NCI-H774 (cell line): ENCODE results near the gene CYP26C1.

Experiments
- DNase-seq: peaks from one replicate; lab custom pipeline; 2025; lab: John Stamatoyannopoulos, UW

The CYP26C1 gene, protein sequence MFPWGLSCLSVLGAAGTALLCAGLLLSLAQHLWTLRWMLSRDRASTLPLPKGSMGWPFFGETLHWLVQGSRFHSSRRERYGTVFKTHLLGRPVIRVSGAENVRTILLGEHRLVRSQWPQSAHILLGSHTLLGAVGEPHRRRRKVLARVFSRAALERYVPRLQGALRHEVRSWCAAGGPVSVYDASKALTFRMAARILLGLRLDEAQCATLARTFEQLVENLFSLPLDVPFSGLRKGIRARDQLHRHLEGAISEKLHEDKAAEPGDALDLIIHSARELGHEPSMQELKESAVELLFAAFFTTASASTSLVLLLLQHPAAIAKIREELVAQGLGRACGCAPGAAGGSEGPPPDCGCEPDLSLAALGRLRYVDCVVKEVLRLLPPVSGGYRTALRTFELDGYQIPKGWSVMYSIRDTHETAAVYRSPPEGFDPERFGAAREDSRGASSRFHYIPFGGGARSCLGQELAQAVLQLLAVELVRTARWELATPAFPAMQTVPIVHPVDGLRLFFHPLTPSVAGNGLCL

DNA sequence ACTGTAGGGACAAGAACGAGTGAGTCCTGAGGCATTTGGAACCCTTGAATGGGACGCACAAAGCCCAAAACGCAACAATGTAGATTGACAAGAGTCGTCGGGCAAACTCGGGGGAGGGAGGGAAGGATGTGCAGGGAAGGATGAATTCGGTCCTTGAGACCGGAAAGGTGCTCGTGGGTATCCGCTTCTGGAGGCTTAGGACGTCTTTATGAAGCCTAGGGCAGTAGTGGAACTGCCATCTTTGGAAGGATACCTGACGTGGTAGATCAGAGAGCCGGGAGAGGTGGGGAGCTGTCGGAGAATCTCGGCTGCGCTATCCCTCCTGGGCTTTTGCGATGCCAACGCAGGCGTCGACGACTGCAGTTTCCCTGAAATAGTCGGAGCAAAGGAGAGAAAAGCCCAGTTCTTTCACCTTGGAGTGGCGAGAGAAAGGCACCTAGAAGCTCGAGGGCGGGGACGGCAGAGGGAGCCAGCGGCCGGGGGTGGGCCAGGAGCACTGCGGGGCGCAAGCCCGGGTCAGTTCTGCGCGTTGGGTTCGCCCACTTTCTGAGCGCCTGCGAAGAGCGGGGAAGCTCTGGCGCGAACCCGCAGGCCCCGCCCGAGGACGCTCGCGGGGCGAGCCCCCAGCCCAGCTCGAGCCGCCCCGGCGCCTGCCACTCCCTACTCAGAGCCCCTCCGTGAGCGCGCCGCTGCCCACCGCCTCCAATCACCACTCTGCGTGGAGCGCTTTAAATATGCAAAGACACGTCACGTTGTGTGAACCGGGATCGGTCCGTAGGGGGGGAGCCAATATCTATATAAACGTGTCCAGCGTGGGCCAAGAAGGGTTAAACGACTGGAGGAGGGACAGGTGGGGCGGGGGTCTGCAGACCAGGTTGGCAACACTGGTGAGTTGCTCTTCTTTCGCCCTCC is at the start of gene CYP26C1:
TSS of gene CYP26C1 (plus strand) at position 824 of the 912 bp plus-strand sequence. CDS start 466 bp downstream, outside the sequence.
- no peak for DNase-seq

DNA sequence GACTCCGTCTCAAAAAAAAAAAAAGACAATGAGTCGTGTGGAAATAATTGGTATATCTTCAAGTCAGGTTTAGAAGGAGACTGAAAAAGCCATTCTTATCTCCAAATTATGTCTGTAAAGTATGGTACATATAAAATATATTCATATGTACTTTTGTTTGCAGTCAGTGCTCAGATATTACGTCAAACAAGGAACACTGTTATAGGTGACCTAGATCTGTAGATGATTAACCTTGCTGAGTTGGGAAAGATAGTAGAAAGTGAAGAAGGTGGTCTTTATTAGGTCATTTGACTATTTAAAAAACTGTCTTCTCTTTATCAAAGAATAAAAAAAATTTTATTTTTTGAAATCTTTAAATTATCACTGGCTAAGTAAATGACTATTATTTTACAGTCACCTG is 44.9 kb upstream of the CYP26C1 start:
- DNase-seq, result no peak

DNA sequence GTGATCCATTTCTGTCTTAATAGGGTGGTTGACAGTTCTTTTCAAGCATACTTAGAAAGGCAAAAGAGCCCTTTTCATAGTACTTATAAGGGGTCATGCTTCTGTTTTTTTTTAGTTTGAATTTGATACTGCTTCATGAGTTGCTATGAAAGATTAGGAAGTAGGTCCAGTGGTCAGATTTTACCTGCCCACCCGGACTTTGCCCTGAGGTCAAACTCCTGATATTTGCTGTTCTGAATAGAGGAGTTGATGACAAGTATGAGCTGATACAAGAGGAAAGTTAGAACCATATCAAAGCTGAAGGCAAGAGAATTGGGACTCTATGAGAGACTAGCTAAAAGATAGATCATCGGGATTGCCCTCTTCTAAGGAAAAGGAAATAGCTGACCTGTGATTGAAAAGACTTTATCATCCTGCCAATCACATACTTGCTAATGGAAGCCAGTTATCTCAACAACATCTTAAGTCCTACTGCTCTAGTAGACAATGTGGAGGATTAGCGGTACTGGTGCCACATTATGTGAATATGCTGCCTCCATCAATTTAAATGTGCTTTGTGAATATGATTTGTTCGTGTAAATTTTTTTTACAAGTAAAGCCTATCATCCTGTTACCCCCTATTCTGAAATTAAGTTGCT is 37.5 kb upstream of the CYP26C1 start:
- DNase-seq, result no peak

DNA sequence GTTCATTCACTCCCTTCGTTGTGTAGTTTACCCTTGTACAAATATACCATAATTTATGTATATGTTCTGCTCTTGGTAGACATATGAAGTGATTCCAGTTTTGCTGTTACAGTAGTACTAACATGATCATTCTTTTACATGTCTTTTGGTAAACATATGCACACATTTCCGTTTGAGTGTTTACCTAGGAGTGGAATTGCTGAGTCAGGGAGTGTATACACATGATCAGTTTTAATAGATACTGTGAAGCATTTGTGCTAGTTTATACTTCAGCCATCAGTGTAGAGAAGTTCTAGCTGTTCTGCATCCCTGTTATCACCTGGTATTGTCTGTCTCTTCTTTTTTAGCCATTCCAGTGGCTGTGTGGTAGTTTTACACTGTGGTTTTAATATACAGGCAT is 34.5 kb upstream of the CYP26C1 start:
- no peak for DNase-seq

DNA sequence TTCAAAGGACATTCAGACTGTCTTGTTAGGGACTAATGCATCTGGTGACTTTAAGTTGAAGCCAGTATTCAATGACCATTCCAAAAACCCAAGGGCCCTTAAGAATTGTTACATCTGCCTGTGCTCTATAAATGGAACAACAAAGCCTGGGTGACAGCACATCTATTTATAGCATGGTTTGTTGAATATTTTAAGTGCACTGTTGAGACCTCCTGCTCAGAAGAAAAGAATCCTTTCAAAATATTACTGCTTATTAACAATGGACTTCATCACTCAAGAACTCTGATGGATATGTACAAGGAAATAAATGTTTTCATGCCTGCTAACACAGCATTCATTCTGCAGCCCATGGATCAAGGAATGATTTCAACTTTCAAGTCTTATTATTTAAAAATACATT is 33.1 kb upstream of the CYP26C1 start:
- no peak for DNase-seq

DNA sequence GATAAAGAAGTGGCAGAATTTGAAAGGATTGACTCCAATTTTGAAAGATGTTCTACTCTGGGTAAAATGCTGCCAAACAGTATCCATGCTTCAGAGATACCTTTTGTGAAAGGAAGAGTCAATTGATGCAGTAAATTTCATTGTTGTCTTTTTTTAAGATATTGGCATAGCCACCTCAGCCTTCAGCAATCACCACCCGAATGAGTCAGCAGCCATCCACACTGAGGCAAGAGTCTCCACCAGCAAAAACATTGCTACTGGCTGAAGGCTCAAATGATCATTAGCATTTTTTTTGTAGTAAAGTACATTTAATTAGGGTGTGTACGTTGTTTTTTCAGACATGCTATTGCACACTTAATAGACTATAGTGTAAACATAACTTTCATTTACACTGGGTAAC is 31.7 kb upstream of the CYP26C1 start:
- no peak for DNase-seq

DNA sequence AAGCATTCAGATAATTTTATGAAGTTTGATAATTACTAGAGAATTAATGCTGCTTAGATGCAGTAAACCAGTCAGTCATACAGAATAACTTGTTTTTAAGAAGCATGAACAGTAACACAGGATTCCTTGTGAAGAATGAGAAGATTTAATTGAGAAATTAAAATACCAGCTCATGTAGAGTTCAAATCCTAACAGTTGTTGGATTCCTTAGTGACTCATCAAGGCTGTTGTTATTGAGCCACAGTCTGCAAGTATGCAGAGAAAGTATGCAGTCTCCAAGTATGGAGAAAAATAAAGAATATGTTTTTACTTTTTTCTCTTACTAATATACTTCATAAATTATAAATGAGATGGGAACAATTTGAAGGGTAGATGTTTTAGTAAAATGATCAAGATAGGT is 30.2 kb upstream of the CYP26C1 start:
- no peak for DNase-seq

DNA sequence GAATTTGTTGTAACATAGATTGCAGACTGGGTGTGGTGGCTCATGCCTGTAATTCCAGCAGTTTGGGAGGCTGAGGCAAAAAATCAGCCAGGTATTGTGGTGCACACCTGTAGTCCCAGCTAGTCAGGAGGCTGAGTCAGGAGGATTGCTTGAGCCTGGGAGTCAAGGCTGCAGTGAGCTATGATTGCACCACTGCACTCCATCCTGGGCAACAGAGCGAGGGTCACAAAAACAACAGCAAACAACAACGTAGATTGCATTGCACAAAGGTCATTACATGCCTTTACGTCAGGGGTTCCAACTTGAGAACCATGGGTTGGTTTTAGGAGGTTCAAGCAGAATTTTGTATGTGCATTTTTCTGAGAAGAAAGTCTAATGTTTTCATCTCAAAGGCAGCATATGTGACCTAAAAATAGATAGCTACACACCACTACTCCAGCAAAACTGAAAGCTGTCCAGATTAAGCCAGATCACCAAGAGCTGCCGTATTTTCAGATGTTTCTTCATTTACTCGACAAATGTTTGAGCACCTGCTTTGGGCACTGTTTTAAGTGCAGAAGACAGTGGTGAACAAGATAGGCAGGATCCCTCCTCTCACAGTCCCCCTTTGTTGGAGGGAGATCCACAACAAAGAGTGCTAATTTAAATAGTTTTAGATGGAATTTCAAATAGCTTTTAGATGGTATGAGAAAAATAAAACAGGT is 28.3 kb upstream of the CYP26C1 start:
- DNase-seq, result no peak

DNA sequence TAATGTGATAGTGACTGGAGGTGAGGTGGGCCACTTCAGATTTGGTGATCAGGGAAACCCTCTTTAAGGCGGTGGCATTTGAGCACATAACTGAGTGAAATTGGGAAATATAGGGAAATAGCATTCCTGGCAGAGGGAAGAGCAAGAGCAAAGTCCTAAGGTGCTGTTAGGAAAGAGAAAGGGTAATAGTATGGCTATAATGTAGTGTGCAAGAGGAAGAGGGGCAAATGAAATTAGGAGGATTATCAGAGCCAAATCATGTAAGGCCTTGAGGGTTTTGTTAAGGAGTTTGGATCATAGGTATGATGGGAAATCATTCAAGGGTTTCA is 27.8 kb upstream of the CYP26C1 start:
- DNase-seq, result no peak

DNA sequence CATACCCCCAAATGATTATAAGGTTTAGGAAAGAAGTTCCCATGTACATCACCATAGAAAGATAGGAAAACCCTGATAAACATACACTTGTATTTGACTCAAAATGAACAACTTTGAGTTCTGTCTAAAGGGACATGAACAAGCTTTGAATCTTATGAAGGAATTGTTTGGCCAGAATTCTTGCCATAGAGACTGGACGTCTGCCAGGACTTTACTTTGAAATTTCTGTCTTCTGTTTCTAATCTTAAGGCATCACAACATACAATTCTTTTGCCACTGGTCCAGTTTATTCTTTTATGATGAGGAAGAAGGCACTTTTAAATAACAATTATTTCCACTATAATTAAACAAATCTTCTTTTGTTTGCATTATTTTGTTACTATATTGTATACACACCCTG is 26.2 kb upstream of the CYP26C1 start:
- no peak for DNase-seq

DNA sequence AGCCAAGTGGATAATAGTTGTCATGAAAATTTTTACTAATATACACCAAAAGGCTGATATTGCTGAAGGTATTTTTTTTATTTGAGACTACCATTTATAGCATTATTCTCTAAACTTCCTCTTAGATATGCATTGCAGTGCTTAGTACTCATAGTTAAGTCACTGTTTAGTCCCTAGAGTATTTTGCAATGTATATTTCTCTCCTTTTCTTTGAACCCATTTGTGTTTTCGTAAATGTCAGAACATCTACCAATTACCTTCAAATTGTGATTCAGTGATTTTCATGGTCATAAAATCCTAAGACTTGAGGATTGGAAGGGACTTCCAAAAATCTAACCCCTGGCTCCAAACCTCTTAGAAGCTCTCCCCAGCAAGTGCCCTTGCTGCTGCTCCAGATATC is 21.5 kb upstream of the CYP26C1 start:
- DNase-seq, result no peak

DNA sequence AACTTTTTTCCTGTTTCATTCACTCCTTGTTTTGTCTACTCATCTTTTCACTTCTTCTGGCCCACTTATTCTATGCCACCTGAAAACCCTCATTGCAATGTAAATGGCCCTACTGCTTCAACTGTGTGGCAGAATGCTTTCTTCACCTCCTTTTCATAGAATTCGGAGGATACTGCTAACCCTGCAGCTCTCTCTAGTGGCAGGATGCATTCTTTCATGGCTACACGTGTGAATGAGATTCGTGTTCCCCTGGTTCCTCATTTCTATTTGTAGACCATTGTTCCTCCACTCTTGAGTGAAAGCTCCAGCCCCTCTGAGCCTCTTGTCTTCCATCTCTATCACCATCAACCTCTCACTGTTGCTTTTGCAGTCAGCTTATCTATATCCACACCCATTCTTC is 20.9 kb upstream of the CYP26C1 start:
- no peak for DNase-seq

DNA sequence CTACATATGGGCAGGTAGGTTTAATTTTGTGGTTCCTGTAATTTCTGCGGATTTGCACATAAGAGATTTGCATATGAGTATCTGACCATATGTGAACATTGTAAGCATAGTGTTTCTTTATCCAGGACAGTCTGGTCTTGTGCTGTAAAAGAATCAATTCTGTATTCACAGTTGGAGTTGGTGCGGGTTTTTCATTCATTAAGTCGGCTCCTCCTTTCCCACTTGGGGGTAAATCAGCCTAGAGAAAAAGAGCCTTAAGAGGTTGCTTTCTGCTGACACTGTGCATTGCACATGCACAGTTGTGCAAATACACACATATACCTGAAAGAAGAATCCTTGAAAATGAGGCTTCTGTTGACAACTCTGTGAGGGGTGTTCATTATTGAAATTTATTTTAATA is 6.1 kb upstream of the CYP26C1 start:
- no peak for DNase-seq

DNA sequence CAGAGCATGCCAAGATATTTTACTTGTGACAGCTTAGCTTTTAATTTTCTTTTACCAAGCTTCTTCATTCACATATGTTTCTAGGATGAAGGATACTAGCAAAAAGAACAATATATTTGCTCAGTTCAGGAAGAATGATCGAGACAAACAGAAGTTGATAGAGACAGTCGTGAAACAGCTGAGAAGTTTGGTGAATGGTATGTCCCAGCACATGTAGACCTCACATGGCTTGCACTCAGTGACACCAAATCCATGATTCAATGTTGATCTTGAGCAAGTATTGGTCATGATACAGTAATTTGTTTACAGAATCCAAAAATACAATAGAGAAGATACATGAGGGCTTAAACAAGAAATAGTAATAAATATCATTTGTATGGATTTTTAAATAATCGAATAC is 2.5 kb upstream of the CYP26C1 start:
- no peak for DNase-seq

DNA sequence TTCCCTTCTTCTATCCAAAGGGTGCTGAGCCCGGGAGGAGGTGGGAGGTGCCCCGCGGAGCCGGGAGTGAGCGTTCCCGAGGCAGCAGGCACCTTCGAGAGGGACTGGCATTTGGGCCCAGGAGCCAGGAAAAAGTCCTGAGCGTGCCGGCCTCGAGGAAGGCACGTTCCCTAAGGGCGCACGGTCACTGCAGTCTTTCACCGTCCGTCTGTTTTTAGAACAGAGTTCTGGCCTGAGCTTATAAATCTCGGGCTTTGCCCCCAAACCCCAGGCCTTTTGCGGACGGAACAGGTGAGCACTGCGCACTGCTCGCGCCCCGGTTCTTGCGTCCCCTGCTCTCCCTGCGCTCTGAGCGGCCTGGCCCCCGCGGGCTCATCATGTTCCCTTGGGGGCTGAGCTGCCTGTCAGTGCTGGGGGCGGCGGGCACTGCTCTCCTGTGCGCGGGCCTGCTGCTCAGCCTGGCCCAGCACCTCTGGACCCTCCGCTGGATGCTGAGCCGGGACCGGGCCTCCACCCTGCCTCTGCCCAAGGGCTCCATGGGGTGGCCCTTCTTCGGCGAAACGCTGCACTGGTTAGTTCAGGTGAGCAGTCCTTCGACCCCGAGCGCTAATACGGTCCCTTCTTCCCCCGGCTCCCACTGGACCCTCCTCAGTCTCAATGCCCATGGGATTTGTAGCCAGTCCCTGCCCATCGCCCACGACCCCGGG is 442 bp downstream of the CYP26C1 start:
- no peak for DNase-seq

DNA sequence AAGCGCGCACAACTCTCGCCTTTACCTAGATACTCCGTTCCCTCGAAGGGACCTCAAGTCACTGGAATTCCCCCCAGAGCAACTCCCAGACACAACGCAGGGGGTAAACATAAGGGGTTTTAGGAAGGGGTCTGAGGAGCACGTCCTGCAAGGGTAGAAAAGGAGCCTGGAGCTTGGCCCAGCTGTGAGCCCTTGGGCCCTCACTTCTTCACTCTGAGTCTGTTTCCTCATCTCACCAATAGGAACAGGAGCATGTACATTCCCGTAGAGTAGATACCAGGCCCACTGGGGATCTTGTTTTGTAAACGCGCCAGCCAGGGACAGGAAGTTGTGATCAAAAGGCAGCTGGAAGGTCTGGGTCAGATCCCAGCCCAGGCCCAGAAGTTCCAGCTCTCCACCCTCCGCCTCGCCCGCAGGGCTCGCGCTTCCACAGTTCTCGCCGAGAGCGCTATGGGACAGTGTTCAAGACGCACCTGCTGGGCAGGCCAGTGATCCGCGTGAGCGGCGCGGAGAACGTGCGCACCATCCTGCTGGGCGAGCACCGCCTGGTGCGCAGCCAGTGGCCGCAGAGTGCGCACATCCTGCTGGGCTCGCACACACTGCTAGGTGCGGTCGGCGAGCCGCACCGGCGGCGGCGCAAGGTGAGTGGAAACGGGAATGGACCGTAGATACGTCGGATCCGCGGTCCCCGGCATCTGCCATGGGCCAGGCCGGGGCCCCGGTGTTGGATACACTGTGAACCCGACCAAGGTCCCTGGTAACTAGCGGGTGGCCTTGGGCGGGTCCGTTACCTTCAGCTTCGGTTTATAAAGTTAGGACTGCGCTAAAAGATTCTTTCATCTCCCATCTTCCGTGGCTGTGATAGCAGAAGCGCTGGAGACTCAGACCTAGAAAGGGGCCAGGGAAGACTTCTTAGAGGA is 1.3 kb downstream of the CYP26C1 start:
- DNase-seq, result no peak

DNA sequence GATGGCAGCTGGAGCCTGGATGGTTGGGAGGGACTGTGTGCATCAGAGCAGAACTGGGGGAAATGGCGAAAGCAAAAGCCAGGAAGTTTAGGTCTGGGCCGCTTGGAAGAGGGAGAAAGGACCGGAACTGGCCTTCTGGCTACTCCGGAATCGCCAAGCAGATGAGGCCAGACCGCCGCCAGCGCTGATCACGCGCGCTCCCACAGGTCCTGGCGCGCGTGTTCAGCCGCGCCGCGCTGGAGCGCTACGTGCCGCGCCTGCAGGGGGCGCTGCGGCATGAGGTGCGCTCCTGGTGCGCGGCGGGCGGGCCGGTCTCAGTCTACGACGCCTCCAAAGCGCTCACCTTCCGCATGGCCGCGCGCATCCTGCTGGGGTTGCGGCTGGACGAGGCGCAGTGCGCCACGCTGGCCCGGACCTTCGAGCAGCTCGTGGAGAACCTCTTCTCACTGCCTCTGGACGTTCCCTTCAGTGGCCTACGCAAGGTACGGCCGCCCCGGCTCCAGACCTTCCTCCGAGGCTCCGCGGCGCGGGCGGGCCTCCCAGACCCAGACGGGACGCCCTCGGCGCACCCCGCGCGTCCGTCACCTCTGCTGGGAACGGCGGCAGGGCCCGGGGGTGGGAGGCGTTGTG is 2.0 kb downstream of the CYP26C1 start:
- DNase-seq, result no peak

DNA sequence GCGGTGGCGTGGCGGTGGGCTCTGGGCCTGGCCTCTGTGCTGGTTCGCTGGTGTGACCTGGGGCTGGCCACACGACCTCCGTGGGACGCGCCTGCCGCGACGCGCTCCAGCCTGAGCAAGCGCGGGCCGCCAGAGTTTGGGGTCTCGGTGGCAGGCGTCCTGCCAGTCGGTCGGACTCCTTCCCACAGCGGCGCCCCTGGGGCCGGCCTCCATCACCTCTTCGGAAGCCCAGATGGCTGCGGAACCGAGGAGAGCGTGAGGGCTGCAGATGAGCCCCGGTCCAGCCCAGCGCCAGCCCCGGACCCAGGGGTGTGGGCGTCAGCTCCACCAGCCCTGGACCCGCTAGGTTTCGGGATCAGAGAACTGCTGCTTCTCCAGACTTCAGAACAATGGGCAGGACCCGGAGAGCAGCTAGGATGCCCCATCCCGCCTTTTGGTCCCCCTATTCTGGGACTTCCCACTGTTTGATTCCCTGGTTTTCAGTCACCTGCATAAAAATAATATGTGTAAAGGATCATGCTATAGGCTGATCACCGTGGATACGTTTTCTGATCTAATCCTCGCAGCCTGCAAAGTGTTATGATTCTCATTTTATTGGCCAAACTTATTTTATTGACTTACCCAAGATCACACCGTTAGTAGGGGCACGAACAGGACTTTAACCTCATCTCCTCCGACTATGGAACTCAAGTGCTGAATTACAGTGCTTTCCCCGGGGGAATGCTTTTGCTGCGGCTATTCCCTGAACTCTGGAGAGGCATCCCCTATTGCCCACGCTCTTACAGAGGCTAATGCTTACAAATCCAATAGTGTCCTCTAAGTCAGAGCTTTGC is 2.8 kb downstream of the CYP26C1 start:
- DNase-seq, result no peak
